WTC11 (cell line): ENCODE results near the gene SLC1A6. TPM values are rescaled to one million over a fixed set of nuclear protein-coding genes. Genes with fewer than 3 reads are reported as not detected.

ENCODE experiments used
- ATF6 ChIP-seq: sonication (generic); formaldehyde crosslinking; IDR thresholded peaks from 2 replicates; pipeline ENCODE4 v1.8.1; 2023; ENCODE audit warnings: mild to moderate bottlenecking, missing genetic modification reagents
- E2F4 ChIP-seq: sonication (generic); formaldehyde crosslinking; IDR thresholded peaks from 2 replicates; pipeline ENCODE4 v1.8.1; 2022; ENCODE audit warnings: low read depth, mild to moderate bottlenecking, moderate library complexity, missing genetic modification reagents, borderline replicate concordance
- EMX1 ChIP-seq: fragments of 250-450 bp; sonication (Bioruptor Pico); IDR thresholded peaks from 2 replicates; pipeline ENCODE4 v1.8.0; 2021; ENCODE audit warnings: mild to moderate bottlenecking
- ETV6 ChIP-seq: sonication (generic); formaldehyde crosslinking; IDR thresholded peaks from 2 replicates; pipeline ENCODE4 v1.8.1; 2022; ENCODE audit warnings: mild to moderate bottlenecking, missing genetic modification reagents
- FOXK1 ChIP-seq: sonication (generic); formaldehyde crosslinking; IDR thresholded peaks from 2 replicates; pipeline ENCODE4 v1.8.0; 2022; ENCODE audit warnings: mild to moderate bottlenecking, moderate library complexity, missing genetic modification reagents
- GRHL2 ChIP-seq: fragments of 250-450 bp; sonication (Bioruptor Pico); IDR thresholded peaks from 2 replicates; pipeline ENCODE4 v1.8.0; 2022; ENCODE audit warnings: mild to moderate bottlenecking, moderate library complexity; ENCODE audit not compliant: insufficient replicate concordance, severe bottlenecking
- HMGXB4 ChIP-seq: sonication (generic); formaldehyde crosslinking; IDR thresholded peaks from 2 replicates; pipeline ENCODE4 v1.8.1; 2023; ENCODE audit warnings: mild to moderate bottlenecking, moderate library complexity, missing genetic modification reagents
- IRF1 ChIP-seq: sonication (generic); formaldehyde crosslinking; IDR thresholded peaks from 2 replicates; pipeline ENCODE4 v1.8.0; 2023; ENCODE audit warnings: missing genetic modification reagents
- IRF2 ChIP-seq: sonication (generic); formaldehyde crosslinking; IDR thresholded peaks from 2 replicates; pipeline ENCODE4 v1.8.0; 2022; ENCODE audit warnings: low read depth, missing genetic modification reagents, borderline replicate concordance
- MLX ChIP-seq: sonication (generic); formaldehyde crosslinking; IDR thresholded peaks from 2 replicates; pipeline ENCODE4 v1.8.1; 2023; ENCODE audit warnings: mild to moderate bottlenecking, missing genetic modification reagents, moderate library complexity
- MYBL2 ChIP-seq: sonication (generic); formaldehyde crosslinking; IDR thresholded peaks from 2 replicates; pipeline ENCODE4 v1.8.1; 2023; ENCODE audit warnings: mild to moderate bottlenecking, moderate library complexity, missing genetic modification reagents
- NFE2L1 ChIP-seq: sonication (generic); formaldehyde crosslinking; IDR thresholded peaks from 2 replicates; pipeline ENCODE4 v1.8.1; 2023; ENCODE audit warnings: missing genetic modification reagents
- NR1H2 ChIP-seq: sonication (generic); formaldehyde crosslinking; IDR thresholded peaks from 2 replicates; pipeline ENCODE4 v1.9.0; 2021; ENCODE audit warnings: mild to moderate bottlenecking, moderate library complexity, missing genetic modification reagents
- PRDM15 ChIP-seq: sonication (generic); formaldehyde crosslinking; IDR thresholded peaks from 2 replicates; pipeline ENCODE4 v1.8.0; 2022; ENCODE audit warnings: missing genetic modification reagents
- PREB ChIP-seq: sonication (generic); formaldehyde crosslinking; IDR thresholded peaks from 2 replicates; pipeline ENCODE4 v1.8.1; 2022; ENCODE audit warnings: mild to moderate bottlenecking, missing genetic modification reagents, moderate library complexity, borderline replicate concordance
- RELA ChIP-seq: sonication (generic); formaldehyde crosslinking; IDR thresholded peaks from 2 replicates; pipeline ENCODE4 v1.8.1; 2022; ENCODE audit warnings: missing genetic modification reagents, mild to moderate bottlenecking, borderline replicate concordance
- SP1 ChIP-seq: sonication (generic); formaldehyde crosslinking; conservative IDR thresholded peaks from 2 replicates; pipeline ENCODE4 v1.8.1; 2022; ENCODE audit warnings: missing genetic modification reagents
- TEAD4 ChIP-seq: sonication (generic); formaldehyde crosslinking; IDR thresholded peaks from 2 replicates; pipeline ENCODE4 v1.8.0; 2022; ENCODE audit warnings: mild to moderate bottlenecking, missing genetic modification reagents
- USF1 ChIP-seq: sonication (generic); formaldehyde crosslinking; IDR thresholded peaks from 2 replicates; pipeline ENCODE4 v1.8.0; 2022; ENCODE audit warnings: mild to moderate bottlenecking, missing genetic modification reagents
- ZBTB43 ChIP-seq: sonication (generic); formaldehyde crosslinking; IDR thresholded peaks from 2 replicates; pipeline ENCODE4 v1.8.1; 2023; ENCODE audit warnings: mild to moderate bottlenecking, missing genetic modification reagents
- ZNF263 ChIP-seq: sonication (generic); formaldehyde crosslinking; IDR thresholded peaks from 2 replicates; pipeline ENCODE4 v1.8.1; 2022; ENCODE audit warnings: low read depth, mild to moderate bottlenecking, moderate library complexity, missing genetic modification reagents
- ZNF512 ChIP-seq: sonication (generic); formaldehyde crosslinking; IDR thresholded peaks from 2 replicates; pipeline ENCODE4 v1.8.1; 2022; ENCODE audit warnings: missing genetic modification reagents, borderline replicate concordance
- total RNA-seq: library from RNA; stranded (reverse); gene quantifications from 3 replicates; pipeline ENCODE4 v1.2.3, GENCODE V29; 2021

Gene SLC1A6
- total RNA-seq, 1 experiment from 2014 or later = 12.0 TPM

- TF ChIP-seq MYBL2 (CRISPR knock-in tag) = peak; percentile 73; the same call in 1 of the 2 replicates
- no peak for TF ChIP-seq PREB
- peak; percentile 51; the same call in 1 of the 2 replicates for TF ChIP-seq NFE2L1
- TF ChIP-seq E2F4 (CRISPR knock-in tag) = peak; percentile 83
- TF ChIP-seq MLX = no peak
- TF ChIP-seq HMGXB4 (CRISPR knock-in tag) = 0 out of 2 replicates have a peak, but pooled peaks have one; percentile 31
- TF ChIP-seq FOXK1 (CRISPR knock-in tag) = peak; percentile 56; the same call in 1 of the 2 replicates
- TF ChIP-seq ZNF512 = no peak
- peak; percentile 38; the same call in 1 of the 2 replicates for TF ChIP-seq USF1 (CRISPR knock-in tag)
- TF ChIP-seq GRHL2 (CRISPR knock-in tag) = no peak
- no peak for TF ChIP-seq RELA (CRISPR knock-in tag)
- peak; percentile 48; the same call in 1 of the 2 replicates for TF ChIP-seq TEAD4 (CRISPR knock-in tag)
- no peak; the same call in none of the 2 replicates for TF ChIP-seq IRF1
- TF ChIP-seq NR1H2 (CRISPR knock-in tag) = no peak
- TF ChIP-seq IRF2 (CRISPR knock-in tag) = no peak
- TF ChIP-seq ETV6 (CRISPR knock-in tag) = 0 out of 2 replicates have a peak, but pooled peaks have one; percentile 19
- no peak for TF ChIP-seq PRDM15 (CRISPR knock-in tag)
- no peak for TF ChIP-seq EMX1 (CRISPR knock-in tag)
- TF ChIP-seq ZNF263 = no peak
- peak; percentile 80; the same call in 1 of the 2 replicates for TF ChIP-seq ZBTB43 (CRISPR knock-in tag)
- peak; percentile 25; the same call in 1 of the 2 replicates for TF ChIP-seq ATF6
- TF ChIP-seq SP1 (CRISPR knock-in tag) = peak; percentile 63
Measured at GRCh38 chr19:15010501-15011300, 31.0 kb upstream of the SLC1A6 start (continued).
